Neural progenitor cell (in vitro differentiated cells): ENCODE results near the gene SPRR5.

ENCODE experiments used
- CTCF ChIP-seq: fragments of 200-600 bp; sonication (generic); IDR thresholded peaks from 2 replicates; pipeline ENCODE4 v1.5.1; 2017; ENCODE audit warnings: antibody characterized with exemption, mild to moderate bottlenecking
- EZH2 ChIP-seq: fragments of 200-600 bp; sonication (generic); IDR thresholded peaks from 2 replicates; pipeline ENCODE4 v1.6.1; 2017; ENCODE audit warnings: antibody characterized with exemption, mild to moderate bottlenecking, moderate library complexity
- EZH2phosphoT487 ChIP-seq: fragments of 200-600 bp; sonication (generic); IDR thresholded peaks from 2 replicates; pipeline ENCODE4 v1.6.1; 2017; ENCODE audit warnings: antibody characterized with exemption

GRCh38 chr1:152899883-152900282 is 47.1 kb upstream of the SPRR5 start:
- no peak for TF ChIP-seq EZH2phosphoT487
- TF ChIP-seq EZH2 = no peak
- no peak for TF ChIP-seq CTCF
